Mucosa of gallbladder (tissue), 1 donor: ENCODE data around the gene SMKR1. TPM values are rescaled to one million over a fixed set of nuclear protein-coding genes. Genes with fewer than 3 reads are reported as not detected.
"Not testable (repeated sequence)": the region's sequence is repeated elsewhere in the genome, so short reads cannot be mapped to it uniquely, and the experiment has no call there.

Experiments used
- DNase-seq: peaks from one replicate; pipeline ENCODE4 v3.0.0-alpha.2; 2020; ENCODE audit warnings: low spot score
- total RNA-seq: library from RNA; stranded (reverse); gene quantifications from one replicate; pipeline ENCODE4 v1.2.1, GENCODE V29; 2021
- donor health status: DM: no; HTN: no; CAD: no.

SMKR1 gene
- 2.0 TPM for total RNA-seq

GRCh38 chr7:129501760-129502707, at the start of gene SMKR1:
Gene SMKR1, plus strand, starts transcription at chr7:129502531. Its CDS starts 294 bp downstream, at chr7:129502825.
- DNase-seq, result peak; percentile 88

GRCh38 chr7:129452589-129453231, 49.6 kb upstream of the SMKR1 start:
- DNase-seq, result no peak

DNA sequence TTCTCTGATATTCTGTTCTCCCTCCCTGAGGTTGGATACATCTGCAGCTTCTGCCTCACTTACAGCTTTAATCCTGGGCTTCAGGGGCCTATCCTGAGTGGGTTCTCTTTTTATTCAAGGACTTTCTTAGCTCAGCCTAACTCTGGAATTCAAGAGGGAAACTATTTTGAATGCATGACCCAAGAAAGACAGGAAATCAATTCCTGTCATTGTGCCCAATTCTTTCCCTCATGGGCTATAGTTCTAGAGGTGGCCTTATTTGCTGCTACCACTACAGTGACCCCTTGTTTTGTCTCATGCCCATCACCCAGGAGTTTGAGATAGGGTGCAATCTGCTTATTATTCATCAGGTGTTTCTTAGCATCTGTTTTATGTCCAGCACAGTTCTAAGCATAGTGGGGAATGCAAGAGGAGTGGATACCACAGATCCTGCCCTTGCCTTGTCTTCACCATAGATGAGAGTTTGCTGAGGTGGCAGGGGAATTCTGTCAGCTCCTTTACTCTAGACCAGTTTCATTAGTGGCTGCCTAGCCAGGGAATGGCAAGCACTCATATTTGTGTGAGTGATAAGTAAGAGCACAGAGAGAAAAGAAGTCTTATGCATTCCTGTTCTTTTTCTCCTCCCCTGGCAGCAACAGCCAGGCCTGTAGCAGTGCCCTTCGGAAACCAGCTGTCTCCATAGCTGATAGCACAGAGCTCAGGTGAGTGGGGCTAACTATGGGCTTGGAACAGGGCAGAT, 48.7 kb upstream of the SMKR1 start:
- no peak for DNase-seq

GRCh38 chr7:129454249-129454551, 48.1 kb upstream of the SMKR1 start:
- no peak for DNase-seq

- no peak for DNase-seq
Observed at GRCh38 chr7:129456421-129456820, 45.9 kb upstream of the SMKR1 start.

DNA sequence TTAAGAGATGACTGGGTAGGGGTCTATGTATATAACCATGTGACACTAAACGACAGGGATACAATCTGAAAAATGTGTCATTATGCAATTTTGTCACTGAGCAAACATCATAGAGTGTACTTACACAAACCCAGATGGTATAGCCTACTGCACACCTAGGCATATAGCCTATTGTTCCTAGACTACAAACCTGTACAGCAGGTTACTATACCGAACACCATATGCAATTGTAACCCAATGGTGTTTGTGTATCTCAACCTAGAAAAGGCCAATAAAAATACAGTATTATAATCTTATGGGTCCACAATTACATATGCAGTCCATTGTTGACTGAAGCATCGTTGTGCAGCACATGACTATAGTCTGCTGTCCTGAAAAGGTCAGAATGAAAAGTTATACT, 45.2 kb upstream of the SMKR1 start:
- DNase-seq, result no peak

DNA sequence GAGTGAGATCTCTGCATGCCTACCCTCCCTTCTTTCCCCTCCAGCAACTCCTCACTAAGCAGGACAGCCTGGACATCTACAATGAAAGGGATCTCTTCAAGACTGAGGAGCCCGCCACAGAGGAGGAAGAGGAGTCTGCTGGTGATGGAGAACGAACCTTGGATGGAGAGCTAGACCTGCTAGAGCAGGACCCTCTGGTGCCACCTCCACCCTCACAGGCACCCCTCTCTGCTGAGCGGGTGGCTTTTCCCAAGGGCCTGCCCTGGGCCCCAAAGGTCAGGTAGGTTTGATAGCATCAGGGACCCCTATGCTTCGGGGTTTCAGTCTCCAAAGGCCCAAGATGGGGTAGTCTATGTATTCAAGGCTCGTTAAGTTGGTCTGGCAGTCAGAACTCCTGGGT, 44.2 kb upstream of the SMKR1 start:
- DNase-seq, result no peak

- DNase-seq, result no peak
Observed at GRCh38 chr7:129461809-129462208, 40.5 kb upstream of the SMKR1 start.

GRCh38 chr7:129462420-129462819, 39.9 kb upstream of the SMKR1 start:
- no peak for DNase-seq

DNA sequence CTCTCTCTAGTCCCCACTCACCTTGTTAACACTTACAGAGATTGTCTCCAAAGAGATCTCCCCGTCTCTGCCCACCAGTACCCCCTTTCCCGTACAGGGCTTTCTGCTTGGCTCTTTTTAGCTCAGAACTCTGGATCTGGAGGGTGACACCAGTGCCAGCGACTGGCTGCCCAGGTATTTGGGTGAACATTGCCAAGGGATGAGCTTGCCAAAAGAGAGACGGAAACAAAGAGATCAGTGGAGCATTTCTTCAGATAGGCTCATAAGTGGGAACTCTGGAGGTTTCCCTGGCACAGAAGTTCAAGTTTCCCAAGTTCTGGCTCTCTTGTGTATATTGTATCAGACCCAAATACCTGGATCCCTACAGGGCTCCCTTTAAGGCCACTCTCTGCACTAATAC, 38.1 kb upstream of the SMKR1 start:
- DNase-seq, result no peak

DNA sequence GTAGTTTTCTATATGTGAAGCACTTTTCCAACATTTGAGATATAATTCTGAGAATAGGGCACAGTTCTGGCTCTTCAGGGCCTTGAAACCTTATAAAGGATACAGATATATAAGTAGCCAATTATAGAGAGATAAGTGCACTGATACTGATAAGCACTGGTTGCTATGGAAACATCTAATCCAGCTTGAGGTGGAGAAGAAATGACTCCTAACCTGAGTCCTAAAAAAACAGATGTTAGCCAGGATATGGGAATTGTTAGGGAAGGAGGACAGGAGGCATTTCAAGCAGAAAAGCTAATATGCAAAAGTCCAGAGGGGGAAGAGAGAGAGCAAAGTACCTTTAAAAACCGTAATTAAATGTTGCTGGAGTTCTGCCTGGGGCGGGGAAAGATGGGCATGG, 37.3 kb upstream of the SMKR1 start:
- DNase-seq, result no peak

GRCh38 chr7:129466796-129467195, 35.5 kb upstream of the SMKR1 start:
- DNase-seq, result no peak

DNA sequence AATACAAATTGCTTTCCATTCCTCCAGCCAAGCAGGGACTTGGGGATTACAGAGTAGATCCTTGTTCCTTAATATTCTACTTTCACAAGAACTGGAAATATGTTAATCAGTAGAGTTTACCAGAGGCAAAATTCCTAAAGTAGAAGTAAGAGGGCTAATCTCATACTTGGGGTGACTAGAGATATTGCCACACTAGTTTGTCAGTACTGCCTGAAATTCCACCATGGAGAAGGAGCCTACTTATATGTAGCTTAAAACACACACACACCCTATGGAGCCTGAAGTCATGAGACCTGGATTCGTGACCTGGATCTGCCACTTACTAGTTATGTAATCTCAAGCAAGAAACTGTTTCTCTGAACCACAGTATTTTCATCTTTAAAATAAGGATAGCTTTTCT, 34.2 kb upstream of the SMKR1 start:
- no peak for DNase-seq

GRCh38 chr7:129468547-129468946, 33.8 kb upstream of the SMKR1 start:
- DNase-seq, result no peak

GRCh38 chr7:129469930-129470329, 32.4 kb upstream of the SMKR1 start:
- no peak for DNase-seq

DNA sequence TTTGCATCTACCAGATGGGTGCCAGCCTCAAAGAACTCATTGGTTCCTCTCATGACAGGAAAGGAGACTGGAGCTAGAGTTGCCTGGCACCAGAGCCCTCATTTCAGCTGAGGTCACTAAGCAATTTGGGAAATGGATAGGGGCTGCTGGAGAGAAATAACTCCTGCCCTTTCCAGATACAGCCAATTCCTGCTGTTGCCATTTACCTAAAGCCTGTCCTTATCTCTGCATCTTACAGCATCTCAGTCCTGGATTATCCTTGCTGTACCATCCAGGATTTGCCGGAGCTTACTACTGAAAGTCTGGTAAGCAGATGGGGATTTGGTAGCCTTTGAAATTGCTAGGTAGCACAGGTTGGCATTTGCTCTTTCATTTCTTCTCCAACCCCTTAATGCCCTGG, 31.9 kb upstream of the SMKR1 start:
- DNase-seq, result no peak

DNA sequence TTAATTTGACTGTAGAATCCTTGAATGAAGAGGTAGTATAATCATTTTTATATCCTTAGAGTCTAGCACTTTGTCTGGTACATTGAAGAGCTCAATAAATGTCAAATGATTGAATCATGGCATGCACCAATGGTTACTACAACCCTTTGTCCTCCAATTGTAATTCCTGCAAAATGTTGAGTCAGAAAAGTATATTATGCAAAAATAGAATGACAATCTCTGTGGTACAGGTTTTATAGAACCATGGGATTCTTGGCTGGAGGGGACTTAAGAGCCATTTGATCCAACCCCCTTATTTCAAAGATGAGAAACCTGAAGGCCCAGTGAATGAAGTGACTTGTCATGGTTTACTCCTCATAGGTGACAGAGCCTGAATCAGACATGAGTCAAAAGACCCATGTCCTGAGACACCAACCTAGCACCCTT, 30.9 kb upstream of the SMKR1 start:
- no peak for DNase-seq

DNA sequence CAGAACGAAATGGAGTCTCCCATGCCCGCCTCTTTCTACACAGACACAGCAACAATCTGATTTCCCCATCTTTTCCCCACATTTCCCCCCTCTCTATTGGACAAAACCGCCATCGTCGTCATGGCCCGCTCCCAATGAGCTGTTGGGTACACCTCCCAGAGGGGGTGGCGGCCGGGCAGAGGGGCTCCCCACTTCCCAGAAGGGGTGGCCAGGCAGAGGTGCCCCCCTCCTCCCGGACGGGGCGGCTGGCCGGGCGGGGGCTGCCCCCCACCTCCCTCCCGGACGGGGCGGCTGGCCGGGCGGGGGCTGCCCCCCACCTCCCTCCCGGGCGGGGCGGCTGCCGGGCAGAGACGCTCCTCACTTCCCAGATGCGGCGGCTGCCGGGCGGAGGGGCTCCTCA, 26.4 kb upstream of the SMKR1 start:
- DNase-seq, result not testable (repeated sequence)

- not testable (repeated sequence) for DNase-seq
Observed at GRCh38 chr7:129476398-129476797, 25.9 kb upstream of the SMKR1 start.

DNA sequence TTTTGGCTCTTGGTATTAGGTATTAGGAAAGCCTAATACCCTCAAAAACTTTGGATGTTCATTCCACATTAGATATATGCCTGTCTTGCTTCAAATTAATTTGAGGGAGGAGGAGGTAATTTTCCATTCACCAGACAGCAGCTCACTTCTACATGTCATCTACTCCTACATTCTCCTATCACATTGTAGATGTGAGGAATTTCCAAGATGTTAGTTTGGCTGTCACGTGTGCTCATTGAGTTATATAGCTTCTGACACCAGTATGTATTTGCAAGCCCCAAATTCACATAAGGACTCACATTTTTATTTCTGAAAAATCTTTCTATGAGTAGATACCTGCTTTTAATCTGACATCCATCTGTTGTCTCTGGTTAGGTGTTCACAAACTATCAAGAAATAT, 22.5 kb upstream of the SMKR1 start:
- DNase-seq, result no peak

GRCh38 chr7:129480674-129481363, 21.5 kb upstream of the SMKR1 start:
- DNase-seq, result no peak

DNA sequence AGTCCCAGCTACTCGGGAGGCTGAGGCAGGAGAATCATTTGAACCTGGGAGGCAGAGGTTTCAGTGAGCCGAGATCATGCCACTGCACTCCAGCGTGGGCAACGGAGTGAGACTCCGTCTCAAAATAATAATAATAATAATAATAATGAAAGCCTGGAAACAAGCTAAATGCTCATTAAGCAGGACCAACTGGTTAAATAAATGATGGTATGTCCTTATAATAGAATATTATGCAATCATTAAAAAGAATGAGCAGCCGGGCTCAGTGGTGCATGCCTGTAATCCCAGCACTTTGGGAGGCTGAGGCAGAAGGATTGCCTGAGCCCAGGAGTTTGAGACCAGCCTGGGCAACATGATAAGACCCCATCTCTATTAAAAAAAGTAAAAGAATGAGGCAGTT, 21.0 kb upstream of the SMKR1 start:
- not testable (repeated sequence) for DNase-seq
